HT-29 (cell line): ENCODE data around the gene FZD2. TPM values are rescaled to one million over a fixed set of nuclear protein-coding genes. Genes with fewer than 3 reads are reported as not detected.
"Not testable (repeated sequence)": the region's sequence is repeated elsewhere in the genome, so short reads cannot be mapped to it uniquely, and the experiment has no call there.

Experiments
- DNase-seq: peaks from one replicate; pipeline ENCODE4 v3.0.0-alpha.2; 2015; ENCODE audit warnings: low spot score
- total RNA-seq: library from RNA; depleted of rRNA; stranded (reverse); fragments of >200 nt; shearing (Covaris generic); gene quantifications from 2 replicates; pipeline ENCODE4 v1.2.3, GENCODE V29; 2014; rRNA removed

The FZD2 gene
- total RNA-seq: 0.47 and 1.0 TPM in 2 replicates

GRCh38 chr17:44556832-44557606 lies at the start of gene FZD2:
Gene FZD2, plus strand, starts transcription at chr17:44557484. Its CDS starts 205 bp downstream, at chr17:44557689.
- peak; percentile 68 for DNase-seq

GRCh38 chr17:44511241-44512134 lies 45.8 kb upstream of the FZD2 start:
- DNase-seq: not testable (repeated sequence)

- DNase-seq: no peak
Measured at GRCh38 chr17:44518032-44518431, 39.3 kb upstream of the FZD2 start.

GRCh38 chr17:44522883-44523671 lies 34.2 kb upstream of the FZD2 start:
- DNase-seq: peak; percentile 72

- DNase-seq: no peak
Measured at GRCh38 chr17:44523672-44523972, 33.7 kb upstream of the FZD2 start.

GRCh38 chr17:44527102-44527501 lies 30.2 kb upstream of the FZD2 start:
- no peak for DNase-seq

GRCh38 chr17:44527954-44528353 lies 29.3 kb upstream of the FZD2 start:
- DNase-seq: no peak

- no peak for DNase-seq
Measured at GRCh38 chr17:44529864-44530263, 27.4 kb upstream of the FZD2 start.

- DNase-seq: no peak
Measured at GRCh38 chr17:44530896-44531418, 26.3 kb upstream of the FZD2 start.

- peak; percentile 86 for DNase-seq
Measured at GRCh38 chr17:44533533-44534246, 23.6 kb upstream of the FZD2 start.

- DNase-seq: no peak
Measured at GRCh38 chr17:44536090-44536953, 21.0 kb upstream of the FZD2 start.

GRCh38 chr17:44537922-44538321 lies 19.4 kb upstream of the FZD2 start:
- not testable (repeated sequence) for DNase-seq

GRCh38 chr17:44539673-44540072 lies 17.6 kb upstream of the FZD2 start:
- DNase-seq: no peak

- DNase-seq: no peak
Measured at GRCh38 chr17:44540246-44541084, 16.8 kb upstream of the FZD2 start.

- no peak for DNase-seq
Measured at GRCh38 chr17:44541884-44542581, 15.3 kb upstream of the FZD2 start.

GRCh38 chr17:44543213-44543904 lies 13.9 kb upstream of the FZD2 start:
- DNase-seq: no peak

- no peak for DNase-seq
Measured at GRCh38 chr17:44543905-44544523, 13.3 kb upstream of the FZD2 start.
